ENCODE measurements around the gene DEPDC1B. TPM values are rescaled to one million over a fixed set of nuclear protein-coding genes. Genes with fewer than 3 reads are reported as not detected.
A peak's percentile ranks its signal among the peaks of the same experiment; 100 is the strongest.
"Not testable (repeated sequence)": the region's sequence is repeated elsewhere in the genome, so short reads cannot be mapped to it uniquely, and the experiment has no call there.

DEPDC1B gene
- polyA plus RNA-seq, 1 donor from 2014 or later = 0.23 TPM

GRCh38 chr5:60712950-60713349 is 13.0 kb upstream of the DEPDC1B start:
- H3K27ac Mint-ChIP-seq = no peak overlapping the region
- no peak overlapping the region for H3K4me3 Mint-ChIP-seq
- H3K4me1 Mint-ChIP-seq = peaks cover 0 to 1% (median 0%) of the 10 kb centered on the region in 3 donors
- H3K9me3 Mint-ChIP-seq = peaks cover 4 to 11% (median 5%) of the 10 kb centered on the region in 3 donors
- H3K36me3 Mint-ChIP-seq = no peaks in the 10 kb centered on the region
- peaks cover 15% of the 10 kb centered on the region for H3K27me3 Mint-ChIP-seq

- not testable (repeated sequence) for H3K4me1 Mint-ChIP-seq, H3K9me3 Mint-ChIP-seq, H3K36me3 Mint-ChIP-seq, H3K27ac Mint-ChIP-seq, H3K4me3 Mint-ChIP-seq
- H3K27me3 Mint-ChIP-seq = peaks cover 14% of the 10 kb centered on the region
Observed at GRCh38 chr5:60711892-60712291, 11.9 kb upstream of the DEPDC1B start.

GRCh38 chr5:60710362-60710761 is 10.4 kb upstream of the DEPDC1B start:
- peaks cover 0 to 1% (median 0%) of the 10 kb centered on the region in 3 donors for H3K4me1 Mint-ChIP-seq
- H3K36me3 Mint-ChIP-seq = no peaks in the 10 kb centered on the region
- H3K4me3 Mint-ChIP-seq = no peak overlapping the region
- no peak overlapping the region for H3K27ac Mint-ChIP-seq
- peaks cover 0 to 5% (median 4%) of the 10 kb centered on the region in 3 donors for H3K9me3 Mint-ChIP-seq
- peaks cover 12% of the 10 kb centered on the region for H3K27me3 Mint-ChIP-seq

GRCh38 chr5:60705144-60705543 is 5.2 kb upstream of the DEPDC1B start:
- Mint-ChIP-seq H3K9me3 (no peaks in the 10 kb centered on the region), H3K27ac (no peak overlapping the region), H3K36me3 (no peaks in the 10 kb centered on the region), H3K4me3 (no peak overlapping the region), H3K27me3 (no peaks in the 10 kb centered on the region), H3K4me1 (peaks cover 0 to 3% (median 0%) of the 10 kb centered on the region in 3 donors)

- no peaks in the 10 kb centered on the region for H3K9me3 Mint-ChIP-seq
- H3K27me3 Mint-ChIP-seq = no peaks in the 10 kb centered on the region
- H3K36me3 Mint-ChIP-seq = no peaks in the 10 kb centered on the region
- peaks cover 2 to 6% (median 4%) of the 10 kb centered on the region in 3 donors for H3K4me1 Mint-ChIP-seq
- H3K4me3 Mint-ChIP-seq = no peak overlapping the region
- no peak overlapping the region for H3K27ac Mint-ChIP-seq
Observed at GRCh38 chr5:60703944-60704343, 4.0 kb upstream of the DEPDC1B start.

GRCh38 chr5:60701321-60701968 is 1.5 kb upstream of the DEPDC1B start:
- peaks cover 2% of the 10 kb centered on the region for H3K36me3 Mint-ChIP-seq
- no peak overlapping the region for H3K27ac Mint-ChIP-seq
- peak overlapping the region in 3 of 4 donors; percentile 43 to 85 (median 56) for H3K4me3 Mint-ChIP-seq
- H3K9me3 Mint-ChIP-seq = no peaks in the 10 kb centered on the region
- no peaks in the 10 kb centered on the region for H3K27me3 Mint-ChIP-seq
- H3K4me1 Mint-ChIP-seq = peaks cover 4 to 7% (median 5%) of the 10 kb centered on the region in 3 donors

GRCh38 chr5:60700416-60700757 is 421 bp upstream of the DEPDC1B start:
- H3K9me3 Mint-ChIP-seq = no peaks in the 10 kb centered on the region
- no peaks in the 10 kb centered on the region for H3K27me3 Mint-ChIP-seq
- H3K4me1 Mint-ChIP-seq = peaks cover 4 to 7% (median 5%) of the 10 kb centered on the region in 3 donors
- H3K36me3 Mint-ChIP-seq = peaks cover 2% of the 10 kb centered on the region
- H3K4me3 Mint-ChIP-seq = peak overlapping the region; percentile 85 to 94 (median 92)
- peak overlapping the region; percentile 30 to 84 (median 44) for H3K27ac Mint-ChIP-seq

- H3K27ac Mint-ChIP-seq = peak overlapping the region in 2 of 3 donors; percentile 7 to 44
- H3K36me3 Mint-ChIP-seq = peaks cover 2% of the 10 kb centered on the region
- H3K9me3 Mint-ChIP-seq = no peaks in the 10 kb centered on the region
- H3K27me3 Mint-ChIP-seq = no peaks in the 10 kb centered on the region
- H3K4me1 Mint-ChIP-seq = peaks cover 4 to 7% (median 5%) of the 10 kb centered on the region in 3 donors
- peak overlapping the region; percentile 85 to 94 (median 92) for H3K4me3 Mint-ChIP-seq
Observed at GRCh38 chr5:60699288-60699608, 718 bp downstream of the DEPDC1B start.

- H3K4me1 Mint-ChIP-seq = peaks cover 4 to 7% (median 5%) of the 10 kb centered on the region in 3 donors
- no peaks in the 10 kb centered on the region for H3K27me3 Mint-ChIP-seq
- H3K9me3 Mint-ChIP-seq = no peaks in the 10 kb centered on the region
- H3K36me3 Mint-ChIP-seq = peaks cover 2% of the 10 kb centered on the region
- H3K27ac Mint-ChIP-seq = no peak overlapping the region
- H3K4me3 Mint-ChIP-seq = peak overlapping the region in 1 of 4 donors; percentile 66
Observed at GRCh38 chr5:60698336-60698735, 1.6 kb downstream of the DEPDC1B start.

GRCh38 chr5:60690326-60690725 is 9.6 kb downstream of the DEPDC1B start:
- H3K4me1 Mint-ChIP-seq = peaks cover 0 to 1% (median 0%) of the 10 kb centered on the region in 3 donors
- peaks cover 1% of the 10 kb centered on the region for H3K36me3 Mint-ChIP-seq
- H3K27me3 Mint-ChIP-seq = no peaks in the 10 kb centered on the region
- H3K27ac Mint-ChIP-seq = no peak overlapping the region
- H3K4me3 Mint-ChIP-seq = no peak overlapping the region
- H3K9me3 Mint-ChIP-seq = no peaks in the 10 kb centered on the region

- Mint-ChIP-seq H3K9me3 (no peaks in the 10 kb centered on the region), H3K36me3 (peaks cover 1% of the 10 kb centered on the region), H3K27ac (no peak overlapping the region), H3K4me3 (no peak overlapping the region), H3K4me1 (peaks cover 0 to 4% (median 3%) of the 10 kb centered on the region in 3 donors), H3K27me3 (no peaks in the 10 kb centered on the region)
Observed at GRCh38 chr5:60688980-60689379, 11.0 kb downstream of the DEPDC1B start.

- H3K27ac Mint-ChIP-seq = no peak overlapping the region
Observed at GRCh38 chr5:60687927-60688720, 11.8 kb downstream of the DEPDC1B start.

GRCh38 chr5:60686157-60686556 is 13.8 kb downstream of the DEPDC1B start:
- Mint-ChIP-seq H3K9me3 (no peaks in the 10 kb centered on the region), H3K36me3 (peaks cover 2% of the 10 kb centered on the region), H3K4me1 (peaks cover 0 to 4% (median 4%) of the 10 kb centered on the region in 3 donors), H3K27ac (no peak overlapping the region), H3K27me3 (no peaks in the 10 kb centered on the region), H3K4me3 (peak overlapping the region in 1 of 4 donors; percentile 28)

More at GRCh38 chr5:60687927-60688720, 11.8 kb downstream of the DEPDC1B start:
- Mint-ChIP-seq H3K27me3 (no peaks in the 10 kb centered on the region), H3K9me3 (no peaks in the 10 kb centered on the region), H3K36me3 (peaks cover 1% of the 10 kb centered on the region), H3K4me1 (peaks cover 0 to 6% (median 4%) of the 10 kb centered on the region in 3 donors), H3K4me3 (no peak overlapping the region)

GRCh38 chr5:60685700-60686099 is 14.3 kb downstream of the DEPDC1B start:
- H3K4me1 Mint-ChIP-seq = peaks cover 0 to 4% (median 4%) of the 10 kb centered on the region in 3 donors
- no peaks in the 10 kb centered on the region for H3K9me3 Mint-ChIP-seq
- no peak overlapping the region for H3K27ac Mint-ChIP-seq
- H3K27me3 Mint-ChIP-seq = no peaks in the 10 kb centered on the region
- no peak overlapping the region for H3K4me3 Mint-ChIP-seq
- peaks cover 2% of the 10 kb centered on the region for H3K36me3 Mint-ChIP-seq

GRCh38 chr5:60685028-60685427 is 14.9 kb downstream of the DEPDC1B start:
- Mint-ChIP-seq H3K27ac (no peak overlapping the region), H3K4me3 (no peak overlapping the region), H3K36me3 (peaks cover 2% of the 10 kb centered on the region), H3K4me1 (peaks cover 0 to 4% (median 4%) of the 10 kb centered on the region in 3 donors), H3K9me3 (no peaks in the 10 kb centered on the region), H3K27me3 (no peaks in the 10 kb centered on the region)

GRCh38 chr5:60682007-60682406 is 18.0 kb downstream of the DEPDC1B start:
- not testable (repeated sequence) for H3K4me3 Mint-ChIP-seq, H3K4me1 Mint-ChIP-seq, H3K36me3 Mint-ChIP-seq, H3K27me3 Mint-ChIP-seq, H3K9me3 Mint-ChIP-seq, H3K27ac Mint-ChIP-seq
